ENCODE results near the gene PIPOX.

PIPOX gene

DNA sequence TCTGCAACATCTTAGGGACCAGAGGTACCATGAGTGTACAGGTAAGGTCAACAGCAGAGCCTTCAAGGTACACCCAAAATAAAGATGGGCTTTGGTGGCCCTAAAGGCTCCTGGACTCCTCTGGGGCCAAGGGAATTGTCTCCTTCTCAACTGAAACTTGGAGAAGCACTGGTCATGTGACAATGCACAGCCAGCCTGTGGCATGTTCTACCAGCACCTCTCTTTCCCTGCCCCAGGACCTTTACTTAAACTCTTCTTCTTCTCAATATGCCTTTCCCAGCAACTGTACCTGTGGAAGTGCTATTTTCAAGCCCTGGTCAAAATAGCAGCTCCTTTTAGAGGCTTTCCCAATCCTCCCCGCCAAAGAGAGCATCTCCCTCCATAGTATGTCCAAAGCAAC, 28.4 kb downstream of the PIPOX start:
- no peaks in the 10 kb centered on the region for H3K4me1 ChIP-seq (ENCODE audit: control insufficient read depth, low read length)
- no peak for TF ChIP-seq CTCF (IDR thresholded peaks at IDR 0.05; ENCODE audit: low read depth, low read length, poor library complexity, severe bottlenecking)
- TF ChIP-seq EZH2phosphoT487 (IDR thresholded peaks at IDR 0.05; ENCODE audit: borderline replicate concordance, low read length), result no peak

DNA sequence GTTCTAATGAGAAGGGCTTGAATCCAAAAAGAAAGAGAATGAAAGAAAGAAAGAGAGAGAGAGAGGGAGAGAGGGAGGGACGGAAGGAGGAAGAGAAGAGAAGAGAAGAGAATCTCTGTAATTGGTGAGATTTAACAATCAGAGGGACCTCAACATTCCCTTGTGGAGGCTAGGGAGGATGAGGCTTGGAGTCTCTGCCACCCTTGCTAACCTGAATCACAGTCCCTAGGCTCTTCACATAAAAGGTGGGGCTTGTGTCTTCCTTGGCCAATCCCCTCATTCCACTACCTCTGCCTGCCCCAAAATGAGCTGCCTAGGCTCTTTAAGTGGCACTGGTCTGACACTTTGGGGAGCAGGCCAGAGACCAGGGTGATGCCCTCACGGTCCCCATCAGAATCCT, 30.1 kb downstream of the PIPOX start:
- H4K20me1 ChIP-seq (ENCODE audit: control insufficient read depth, insufficient read depth, low read depth, low read length), result no peaks in the 10 kb centered on the region
- H3K27ac ChIP-seq (ENCODE audit: low read depth, low read length), result no peak overlapping the region

More for the DNA sequence above, 28.4 kb downstream of the PIPOX start:
- Histone ChIP-seq H3F3A (ENCODE audit: control insufficient read depth, insufficient read depth) (no peaks in the 10 kb centered on the region), H3K9me2 (replicated peaks; ENCODE audit: control insufficient read depth, low read length) (no peaks in the 10 kb centered on the region), H3K4me3 (ENCODE audit: low read length) (no peak overlapping the region), H3K4me2 (ENCODE audit: low read length) (no peak overlapping the region), H4K20me1 (ENCODE audit: control insufficient read depth, insufficient read depth, low read depth, low read length) (no peaks in the 10 kb centered on the region), H3K27ac (ENCODE audit: low read depth, low read length) (no peak overlapping the region), H3K27me3 (ENCODE audit: control insufficient read depth, low read length) (peaks cover 2% of the 10 kb centered on the region; the same call in 1 of the 2 replicates), H3K36me3 (ENCODE audit: control insufficient read depth, low read length) (no peaks in the 10 kb centered on the region), H3K79me2 (ENCODE audit: control insufficient read depth, low read length) (no peaks in the 10 kb centered on the region), H3K9me3 (ENCODE audit: control insufficient read depth, insufficient read depth, low read length) (no peaks in the 10 kb centered on the region)

DNA sequence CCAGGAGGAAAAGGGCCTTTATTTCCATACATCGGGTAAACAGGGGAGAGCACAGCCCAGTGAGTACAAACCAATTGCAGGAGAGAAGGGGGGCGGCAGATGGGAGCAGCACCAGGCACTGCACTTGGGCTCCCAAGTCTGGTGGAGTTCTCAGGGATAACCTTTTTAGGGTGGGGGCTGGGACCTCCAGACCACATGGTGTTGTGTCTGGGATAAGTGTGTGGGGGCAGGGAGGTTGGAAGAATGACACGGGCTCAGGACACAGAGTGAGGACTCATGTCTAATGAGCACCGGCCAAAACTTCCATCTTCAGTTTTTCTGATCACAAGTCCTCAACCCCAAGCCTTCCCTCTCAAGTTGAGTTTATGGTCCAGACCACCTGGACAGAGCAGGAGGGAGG, 30.6 kb downstream of the PIPOX start:
- Histone ChIP-seq H3K79me2 (ENCODE audit: control insufficient read depth, low read length) (no peaks in the 10 kb centered on the region), H3K4me3 (ENCODE audit: low read length) (no peak overlapping the region), H3K4me1 (ENCODE audit: control insufficient read depth, low read length) (no peaks in the 10 kb centered on the region), H3K27me3 (ENCODE audit: control insufficient read depth, low read length) (peaks cover 2% of the 10 kb centered on the region; the same call in 1 of the 2 replicates), H3K9me2 (replicated peaks; ENCODE audit: control insufficient read depth, low read length) (no peaks in the 10 kb centered on the region), H3K36me3 (ENCODE audit: control insufficient read depth, low read length) (no peaks in the 10 kb centered on the region; the same call in 1 of the 2 replicates), H4K20me1 (ENCODE audit: control insufficient read depth, insufficient read depth, low read depth, low read length) (no peaks in the 10 kb centered on the region), H3F3A (ENCODE audit: control insufficient read depth, insufficient read depth) (no peaks in the 10 kb centered on the region), H3K27ac (ENCODE audit: low read depth, low read length) (no peak overlapping the region), H3K4me2 (ENCODE audit: low read length) (no peak overlapping the region), H3K9me3 (ENCODE audit: control insufficient read depth, insufficient read depth, low read length) (no peaks in the 10 kb centered on the region)
- TF ChIP-seq EZH2phosphoT487 (IDR thresholded peaks at IDR 0.05; ENCODE audit: borderline replicate concordance, low read length), result no peak
- no peak for TF ChIP-seq CTCF (IDR thresholded peaks at IDR 0.05; ENCODE audit: low read depth, low read length, poor library complexity, severe bottlenecking)

More for the DNA sequence above, 30.1 kb downstream of the PIPOX start:
- TF ChIP-seq CTCF (IDR thresholded peaks at IDR 0.05; ENCODE audit: low read depth, low read length, poor library complexity, severe bottlenecking) (no peak), EZH2phosphoT487 (IDR thresholded peaks at IDR 0.05; ENCODE audit: borderline replicate concordance, low read length) (no peak)
- Histone ChIP-seq H3F3A (ENCODE audit: control insufficient read depth, insufficient read depth) (no peaks in the 10 kb centered on the region), H3K4me2 (ENCODE audit: low read length) (no peak overlapping the region), H3K9me2 (replicated peaks; ENCODE audit: control insufficient read depth, low read length) (no peaks in the 10 kb centered on the region), H3K79me2 (ENCODE audit: control insufficient read depth, low read length) (no peaks in the 10 kb centered on the region), H3K36me3 (ENCODE audit: control insufficient read depth, low read length) (no peaks in the 10 kb centered on the region), H3K4me1 (ENCODE audit: control insufficient read depth, low read length) (no peaks in the 10 kb centered on the region), H3K4me3 (ENCODE audit: low read length) (no peak overlapping the region), H3K9me3 (ENCODE audit: control insufficient read depth, insufficient read depth, low read length) (no peaks in the 10 kb centered on the region), H3K27me3 (ENCODE audit: control insufficient read depth, low read length) (peaks cover 2% of the 10 kb centered on the region; the same call in 1 of the 2 replicates)

Data from DOHH2 (cell line).